HepG2 (cell line): ENCODE measurements around the gene ACSM5. TPM values are rescaled to one million over a fixed set of nuclear protein-coding genes. Genes with fewer than 3 reads are reported as not detected.

Source experiments
- FOXC1 ChIP-seq: sonication (generic); formaldehyde crosslinking; IDR thresholded peaks from 2 replicates; pipeline ENCODE4 v1.8.0; 2022; ENCODE audit warnings: mild to moderate bottlenecking, missing genetic modification reagents, borderline replicate concordance
- FOXK1 ChIP-seq: sonication (generic); formaldehyde crosslinking; IDR thresholded peaks from 2 replicates; pipeline ENCODE4 v1.4.0; 2020; ENCODE audit warnings: low read depth, missing genetic modification reagents, borderline replicate concordance
- FOXO1 ChIP-seq: sonication (generic); formaldehyde crosslinking; IDR thresholded peaks from 2 replicates; pipeline ENCODE4 v1.4.0; 2020; ENCODE audit warnings: missing genetic modification reagents
- HMG20B ChIP-seq: conservative IDR thresholded peaks from 2 replicates; pipeline ENCODE4 v1.6.1; 2016; ENCODE audit warnings: missing genetic modification reagents, missing compliant biosample characterization
- HNRNPH1 ChIP-seq: fragments of 200-400 bp; formaldehyde crosslinking; optimal IDR thresholded peaks from 2 replicates; pipeline ENCODE3; 2017; ENCODE audit warnings: mild to moderate bottlenecking, low read depth, low read length
- KDM1A ChIP-seq: IDR thresholded peaks from 2 replicates; pipeline ENCODE4 v1.6.1; 2016; ENCODE audit warnings: missing compliant biosample characterization
- LRRFIP1 ChIP-seq: sonication (generic); formaldehyde crosslinking; conservative IDR thresholded peaks from 2 replicates; pipeline ENCODE4 v1.4.0; 2020; ENCODE audit warnings: missing genetic modification reagents
- MBNL3 ChIP-seq: fragments of 250-450 bp; sonication (Bioruptor Pico); conservative IDR thresholded peaks from 2 replicates; pipeline ENCODE4 v1.8.0; 2022; ENCODE audit warnings: mild to moderate bottlenecking, inconsistent platforms
- MEF2D ChIP-seq: sonication (generic); formaldehyde crosslinking; IDR thresholded peaks from 2 replicates; pipeline ENCODE4 v1.5.1; 2020; ENCODE audit warnings: mild to moderate bottlenecking, missing genetic modification reagents
- PAF1 ChIP-seq: IDR thresholded peaks from 2 replicates; pipeline ENCODE4 v1.6.1; 2016; ENCODE audit warnings: missing genetic modification reagents, missing compliant biosample characterization
- PHF21A ChIP-seq: sonication (generic); formaldehyde crosslinking; IDR thresholded peaks from 2 replicates; pipeline ENCODE4 v1.5.0; 2020; ENCODE audit warnings: mild to moderate bottlenecking, missing genetic modification reagents
- POLR2G ChIP-seq: fragments of 200-400 bp; formaldehyde crosslinking; IDR thresholded peaks from 2 replicates; pipeline ENCODE4 v1.6.1; 2018; ENCODE audit warnings: mild to moderate bottlenecking, low read depth, low read length, moderate library complexity
- REST ChIP-seq, 2 experiments: IDR thresholded peaks; 2 replicates each; pipeline ENCODE4 v1.6.1; 2011 to 2012; ENCODE audit warnings: low read length in 2 of 2, borderline replicate concordance in 1 of 2, low read depth in 1 of 2, mild to moderate bottlenecking in 1 of 2, moderate library complexity in 1 of 2
- SAFB2 ChIP-seq: sonication (generic); formaldehyde crosslinking; IDR thresholded peaks from 2 replicates; pipeline ENCODE4 v1.5.1; 2020; ENCODE audit warnings: missing genetic modification reagents, low read depth, mild to moderate bottlenecking, borderline replicate concordance
- TBP ChIP-seq: sonication (generic); formaldehyde crosslinking; IDR thresholded peaks from 2 replicates; pipeline ENCODE4 v1.5.0; 2020; ENCODE audit warnings: missing genetic modification reagents
- TFDP2 ChIP-seq: sonication (generic); formaldehyde crosslinking; IDR thresholded peaks from 2 replicates; pipeline ENCODE4 v1.4.0; 2020; ENCODE audit warnings: missing genetic modification reagents
- ZNF160 ChIP-seq: sonication (generic); formaldehyde crosslinking; IDR thresholded peaks from 2 replicates; pipeline ENCODE4 v1.8.0; 2022; ENCODE audit warnings: mild to moderate bottlenecking, inconsistent platforms, missing genetic modification reagents
- ZNF605 ChIP-seq: sonication (generic); formaldehyde crosslinking; IDR thresholded peaks from 2 replicates; pipeline ENCODE4 v1.8.0; 2022; ENCODE audit warnings: mild to moderate bottlenecking, missing genetic modification reagents
- ZNF619 ChIP-seq: sonication (generic); formaldehyde crosslinking; IDR thresholded peaks from 2 replicates; pipeline ENCODE4 v1.4.0; 2020; ENCODE audit warnings: mild to moderate bottlenecking, missing genetic modification reagents
- ZNF639 ChIP-seq: conservative IDR thresholded peaks from 2 replicates; pipeline ENCODE4 v1.6.1; 2018; ENCODE audit warnings: missing genetic modification reagents
- ZNF740 ChIP-seq: sonication (generic); formaldehyde crosslinking; IDR thresholded peaks from 2 replicates; pipeline ENCODE4 v1.4.0; 2020; ENCODE audit warnings: missing genetic modification reagents
- polyA plus RNA-seq, 8 experiments: library from polyadenylated mRNA; depleted of rRNA in 3 of 8; stranded (reverse) in 7 of 8; unstranded in 1 of 8; fragments of >200 nt; fragmentation: Illumina TruSeq in 4 of 8; extraction: Trizol in 4 of 8; gene quantifications; 2 replicates each; pipeline versions ENCODE4 v1.2.1 to v1.2.3, GENCODE V29; 2011 to 2016; ENCODE audit warnings: low read depth in 4 of 8, missing spikeins in 1 of 8, mixed read lengths in 1 of 8; ENCODE audit not compliant: insufficient read depth in 1 of 8
- total RNA-seq, 5 experiments: library from RNA; depleted of rRNA; stranded (reverse); fragments of >200 nt; fragmentation: Illumina TruSeq; extraction: Trizol; gene quantifications; 2 replicates each; pipeline ENCODE4 v1.2.3, GENCODE V29; 2016; ENCODE audit warnings: low read depth in 1 of 5

Gene ACSM5
- total and polyA plus RNA-seq, 2 of the 13 experiments (the other 11 are each of a cell fraction or from before 2014, with no cell fraction given): 9.1 to 15.0 TPM

GRCh38 chr16:20397468-20398074, 11.8 kb upstream of the ACSM5 start (continued):
- TF ChIP-seq PHF21A (CRISPR knock-in tag): peak; percentile 56
- TF ChIP-seq SAFB2 (CRISPR knock-in tag): no peak
- peak; percentile 84; the same call in 1 of the 2 replicates for TF ChIP-seq KDM1A (CRISPR knock-in tag)
- TF ChIP-seq ZNF160 (CRISPR knock-in tag): no peak
- TF ChIP-seq TBP (CRISPR knock-in tag): no peak
- no peak for TF ChIP-seq REST (IDR thresholded peaks at IDR 0.05; ENCODE audit: borderline replicate concordance in 1 of 2, low read depth in 1 of 2, low read length in 2 of 2)
- TF ChIP-seq FOXC1: 0 out of 2 replicates have a peak, but pooled peaks have one; percentile 24
- TF ChIP-seq MEF2D (CRISPR knock-in tag): peak; percentile 92
- TF ChIP-seq TFDP2 (CRISPR knock-in tag): no peak; the same call in 1 of the 2 replicates
- no peak for TF ChIP-seq ZNF639 (CRISPR knock-in tag)
- TF ChIP-seq PAF1 (CRISPR knock-in tag): no peak
- 0 out of 2 replicates have a peak, but pooled peaks have one; percentile 36 for TF ChIP-seq POLR2G
- TF ChIP-seq MBNL3 (CRISPR knock-in tag): no peak
- TF ChIP-seq HMG20B (CRISPR knock-in tag): no peak
- TF ChIP-seq HNRNPH1: no peak
- TF ChIP-seq LRRFIP1 (CRISPR knock-in tag): no peak
- TF ChIP-seq ZNF740 (CRISPR knock-in tag): peak; percentile 60; the same call in 1 of the 2 replicates
- 0 out of 2 replicates have a peak, but pooled peaks have one; percentile 25 for TF ChIP-seq FOXK1 (CRISPR knock-in tag)
- TF ChIP-seq FOXO1: peak; percentile 65; the same call in 1 of the 2 replicates
- peak; percentile 79 for TF ChIP-seq ZNF619
- no peak for TF ChIP-seq ZNF605 (CRISPR knock-in tag)
